Measurements from ENCODE around the gene PTPN20.
"Not testable (repeated sequence)": the region's sequence is repeated elsewhere in the genome, so short reads cannot be mapped to it uniquely, and the experiment has no call there.

Gene PTPN20, protein sequence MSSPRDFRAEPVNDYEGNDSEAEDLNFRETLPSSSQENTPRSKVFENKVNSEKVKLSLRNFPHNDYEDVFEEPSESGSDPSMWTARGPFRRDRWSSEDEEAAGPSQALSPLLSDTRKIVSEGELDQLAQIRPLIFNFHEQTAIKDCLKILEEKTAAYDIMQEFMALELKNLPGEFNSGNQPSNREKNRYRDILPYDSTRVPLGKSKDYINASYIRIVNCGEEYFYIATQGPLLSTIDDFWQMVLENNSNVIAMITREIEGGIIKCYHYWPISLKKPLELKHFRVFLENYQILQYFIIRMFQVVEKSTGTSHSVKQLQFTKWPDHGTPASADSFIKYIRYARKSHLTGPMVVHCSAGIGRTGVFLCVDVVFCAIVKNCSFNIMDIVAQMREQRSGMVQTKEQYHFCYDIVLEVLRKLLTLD

DNA sequence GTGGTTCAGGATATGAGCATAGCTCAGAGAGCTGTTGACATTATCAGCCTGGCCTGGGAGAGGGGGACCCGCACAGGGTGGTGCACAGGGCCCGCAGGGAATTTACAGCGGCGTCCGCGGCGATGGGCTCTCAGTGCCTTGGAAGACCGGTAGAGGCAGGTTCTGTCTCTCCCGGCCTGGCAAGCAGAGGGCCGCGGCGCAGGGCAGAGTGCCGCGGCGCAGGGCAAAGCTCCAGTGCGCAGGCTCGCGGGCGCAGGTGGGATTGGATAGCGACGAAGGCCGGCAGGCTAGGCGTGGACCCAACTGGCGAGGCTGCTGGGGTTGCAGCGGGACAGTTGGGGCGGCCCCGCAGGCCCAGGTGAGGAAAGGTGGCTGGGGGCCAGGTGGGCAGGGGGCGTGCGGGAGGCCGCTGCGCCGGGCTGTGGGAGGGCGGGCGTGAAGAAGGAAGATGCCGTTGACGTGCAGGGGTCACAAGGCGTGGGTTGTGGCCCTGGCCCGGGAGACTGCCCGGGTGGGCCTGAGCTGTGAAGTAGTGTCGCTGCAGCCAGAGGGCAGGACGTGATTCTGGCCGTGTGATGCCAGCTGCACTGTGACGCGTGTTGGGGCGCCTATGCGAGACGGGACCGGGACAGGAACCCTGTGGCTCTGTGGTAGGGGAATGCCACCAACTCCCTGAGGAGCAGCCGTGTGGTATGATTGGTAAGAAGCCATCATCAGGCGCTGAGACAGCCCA, at the start of gene PTPN20:
PTPN20 (plus strand) TSS at position 285 of the 733 bp plus-strand sequence. CDS start 21,072 bp downstream, outside the sequence.
- not testable (repeated sequence) for H3K4me3 ChIP-seq (ENCODE audit: low read depth, low read length)

DNA sequence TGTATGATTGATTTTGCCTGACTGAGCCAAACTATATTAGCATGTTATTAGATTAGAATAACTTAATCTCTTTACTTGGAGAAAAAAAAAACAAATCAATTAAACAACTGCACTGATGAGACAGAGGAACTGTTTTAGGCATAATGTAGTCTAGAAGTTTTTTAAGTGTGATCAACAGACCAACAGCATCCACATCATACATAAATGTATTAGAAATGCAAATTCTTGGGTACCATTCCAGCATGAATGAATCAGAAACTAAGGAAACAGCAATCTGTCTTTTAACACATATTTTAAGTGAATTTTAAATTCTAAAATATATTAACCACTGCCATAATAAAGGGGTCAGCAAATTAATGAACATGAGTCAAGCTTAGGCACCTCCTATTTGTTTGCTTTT, 41.5 kb upstream of the PTPN20 start:
- not testable (repeated sequence) for DNase-seq (ENCODE audit: low read depth); H3K4me3 ChIP-seq (ENCODE audit: low read depth, low read length)

More for the DNA sequence above, at the start of gene PTPN20:
- DNase-seq (ENCODE audit: low read depth): peak; percentile 46

DNA sequence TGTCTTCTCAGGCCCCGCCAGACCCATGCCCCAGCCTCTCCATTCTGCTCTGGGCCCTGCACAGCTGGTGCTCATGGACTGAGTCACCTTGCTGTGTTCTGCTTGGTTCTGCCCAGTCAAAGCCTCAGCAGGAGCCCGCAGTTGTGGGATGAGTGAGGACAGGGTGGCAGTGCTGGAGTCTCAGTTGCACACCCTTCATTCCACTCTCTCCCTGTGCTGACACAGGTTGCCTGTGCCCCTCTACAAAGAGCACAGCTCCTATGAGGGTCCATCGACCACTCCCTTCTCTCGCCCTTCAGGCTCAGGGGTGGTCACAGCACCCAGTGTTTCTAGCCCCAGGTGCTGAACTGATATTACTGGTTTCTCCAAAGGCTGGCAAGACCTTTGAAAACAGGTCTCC, 39.6 kb upstream of the PTPN20 start:
- H3K4me3 ChIP-seq (ENCODE audit: low read depth, low read length); DNase-seq (ENCODE audit: low read depth): not testable (repeated sequence)

DNA sequence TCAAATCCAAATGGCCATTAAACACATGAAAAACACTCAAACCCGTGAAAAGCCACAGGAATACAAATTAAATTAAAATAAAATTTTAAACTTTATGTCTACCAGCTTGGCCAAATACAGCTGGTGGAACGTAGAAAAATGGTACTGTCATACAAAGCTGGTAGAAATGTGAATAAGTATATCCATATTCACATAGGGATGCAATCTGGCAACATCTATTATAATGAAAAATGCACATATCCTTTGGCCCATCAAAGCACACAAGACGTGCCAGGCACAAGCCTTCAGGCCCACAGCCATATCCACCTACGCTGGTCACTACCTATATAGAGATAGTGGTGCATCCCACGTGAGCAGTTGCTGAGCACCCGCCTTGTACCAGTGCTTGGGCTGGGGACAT, 35.9 kb upstream of the PTPN20 start:
- DNase-seq (ENCODE audit: low read depth); H3K4me3 ChIP-seq (ENCODE audit: low read depth, low read length): not testable (repeated sequence)

DNA sequence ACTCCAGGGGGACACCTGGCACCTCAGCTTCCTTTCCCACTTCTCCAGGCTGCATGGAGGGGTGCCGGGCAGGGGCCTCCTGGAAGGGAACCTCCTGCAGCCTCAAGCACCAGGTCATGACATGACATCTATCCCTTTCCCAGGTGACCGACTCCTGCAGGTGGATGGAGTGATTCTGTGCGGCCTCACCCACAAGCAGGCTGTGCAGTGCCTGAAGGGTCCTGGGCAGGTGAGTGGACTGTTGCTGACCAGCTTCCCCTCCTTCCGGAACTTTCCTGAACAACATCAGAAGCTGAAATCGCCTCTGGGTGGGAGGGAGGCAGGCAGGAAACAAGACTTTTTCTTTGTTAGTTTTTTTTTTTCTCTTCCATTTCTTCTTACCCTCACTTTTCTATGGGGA, 34.5 kb upstream of the PTPN20 start:
- not testable (repeated sequence) for H3K4me3 ChIP-seq (ENCODE audit: low read depth, low read length); DNase-seq (ENCODE audit: low read depth)

DNA sequence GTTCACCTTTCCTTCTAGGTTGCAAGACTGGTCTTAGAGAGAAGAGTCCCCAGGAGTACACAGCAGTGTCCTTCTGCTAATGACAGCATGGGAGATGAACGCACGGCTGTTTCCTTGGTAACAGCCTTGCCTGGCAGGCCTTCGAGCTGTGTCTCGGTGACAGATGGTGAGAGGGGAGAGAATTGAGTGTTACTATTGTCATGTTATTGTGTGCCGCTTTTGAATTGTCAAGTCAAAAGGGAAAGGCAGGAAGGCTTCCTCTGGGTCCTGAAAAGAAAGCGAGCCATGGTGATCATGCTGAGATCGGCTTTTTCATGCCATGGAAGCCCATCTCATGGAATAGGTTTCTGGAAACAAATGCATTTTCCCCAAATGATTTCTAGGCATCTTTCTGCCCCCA, 32.5 kb upstream of the PTPN20 start:
- not testable (repeated sequence) for DNase-seq (ENCODE audit: low read depth); H3K4me3 ChIP-seq (ENCODE audit: low read depth, low read length)

DNA sequence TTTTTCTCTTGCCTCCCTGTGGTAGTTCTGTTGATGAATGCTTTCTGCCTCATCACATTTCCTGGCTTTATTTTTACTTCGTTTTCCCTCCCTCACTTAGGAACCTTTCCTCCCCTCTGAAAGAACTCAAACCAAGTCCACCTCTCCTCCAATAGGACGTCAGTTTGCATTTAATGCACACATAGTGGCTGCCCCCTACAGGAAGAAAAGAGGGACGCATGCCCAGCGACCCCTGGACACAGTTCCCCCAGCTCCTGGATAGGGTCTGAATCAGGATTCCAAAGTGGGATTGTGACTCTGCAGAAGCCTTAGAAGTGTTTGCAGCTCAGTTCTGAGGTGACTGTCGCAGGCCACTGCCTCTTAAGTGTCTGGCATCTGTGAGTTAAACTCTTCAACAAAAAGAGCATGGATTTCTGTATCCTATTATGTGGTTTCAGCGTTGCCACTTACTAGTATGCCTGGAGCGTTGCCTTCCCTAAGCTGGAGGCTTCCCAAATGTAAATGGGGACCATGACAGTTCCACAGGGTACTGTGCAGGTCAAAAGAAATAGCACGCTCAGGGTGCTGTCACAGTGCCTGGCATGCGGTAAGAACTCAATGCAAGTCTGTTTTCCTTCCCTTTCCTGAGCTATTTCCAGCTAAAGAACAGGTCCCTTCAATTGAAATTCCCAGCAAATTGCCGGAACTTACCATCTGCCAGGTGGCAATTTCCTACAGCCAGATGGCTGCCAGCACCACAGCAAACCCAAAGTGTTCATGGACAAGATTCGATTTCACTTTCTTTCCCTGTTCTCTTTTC, 20.2 kb upstream of the PTPN20 start:
- not testable (repeated sequence) for H3K4me3 ChIP-seq (ENCODE audit: low read depth, low read length); DNase-seq (ENCODE audit: low read depth)
- TF ChIP-seq, protein P1, sequence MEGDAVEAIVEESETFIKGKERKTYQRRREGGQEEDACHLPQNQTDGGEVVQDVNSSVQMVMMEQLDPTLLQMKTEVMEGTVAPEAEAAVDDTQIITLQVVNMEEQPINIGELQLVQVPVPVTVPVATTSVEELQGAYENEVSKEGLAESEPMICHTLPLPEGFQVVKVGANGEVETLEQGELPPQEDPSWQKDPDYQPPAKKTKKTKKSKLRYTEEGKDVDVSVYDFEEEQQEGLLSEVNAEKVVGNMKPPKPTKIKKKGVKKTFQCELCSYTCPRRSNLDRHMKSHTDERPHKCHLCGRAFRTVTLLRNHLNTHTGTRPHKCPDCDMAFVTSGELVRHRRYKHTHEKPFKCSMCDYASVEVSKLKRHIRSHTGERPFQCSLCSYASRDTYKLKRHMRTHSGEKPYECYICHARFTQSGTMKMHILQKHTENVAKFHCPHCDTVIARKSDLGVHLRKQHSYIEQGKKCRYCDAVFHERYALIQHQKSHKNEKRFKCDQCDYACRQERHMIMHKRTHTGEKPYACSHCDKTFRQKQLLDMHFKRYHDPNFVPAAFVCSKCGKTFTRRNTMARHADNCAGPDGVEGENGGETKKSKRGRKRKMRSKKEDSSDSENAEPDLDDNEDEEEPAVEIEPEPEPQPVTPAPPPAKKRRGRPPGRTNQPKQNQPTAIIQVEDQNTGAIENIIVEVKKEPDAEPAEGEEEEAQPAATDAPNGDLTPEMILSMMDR (IDR thresholded peaks at IDR 0.05; ENCODE audit: insufficient read depth, low read depth, low read length, missing control alignments): peak; percentile 2

DNA sequence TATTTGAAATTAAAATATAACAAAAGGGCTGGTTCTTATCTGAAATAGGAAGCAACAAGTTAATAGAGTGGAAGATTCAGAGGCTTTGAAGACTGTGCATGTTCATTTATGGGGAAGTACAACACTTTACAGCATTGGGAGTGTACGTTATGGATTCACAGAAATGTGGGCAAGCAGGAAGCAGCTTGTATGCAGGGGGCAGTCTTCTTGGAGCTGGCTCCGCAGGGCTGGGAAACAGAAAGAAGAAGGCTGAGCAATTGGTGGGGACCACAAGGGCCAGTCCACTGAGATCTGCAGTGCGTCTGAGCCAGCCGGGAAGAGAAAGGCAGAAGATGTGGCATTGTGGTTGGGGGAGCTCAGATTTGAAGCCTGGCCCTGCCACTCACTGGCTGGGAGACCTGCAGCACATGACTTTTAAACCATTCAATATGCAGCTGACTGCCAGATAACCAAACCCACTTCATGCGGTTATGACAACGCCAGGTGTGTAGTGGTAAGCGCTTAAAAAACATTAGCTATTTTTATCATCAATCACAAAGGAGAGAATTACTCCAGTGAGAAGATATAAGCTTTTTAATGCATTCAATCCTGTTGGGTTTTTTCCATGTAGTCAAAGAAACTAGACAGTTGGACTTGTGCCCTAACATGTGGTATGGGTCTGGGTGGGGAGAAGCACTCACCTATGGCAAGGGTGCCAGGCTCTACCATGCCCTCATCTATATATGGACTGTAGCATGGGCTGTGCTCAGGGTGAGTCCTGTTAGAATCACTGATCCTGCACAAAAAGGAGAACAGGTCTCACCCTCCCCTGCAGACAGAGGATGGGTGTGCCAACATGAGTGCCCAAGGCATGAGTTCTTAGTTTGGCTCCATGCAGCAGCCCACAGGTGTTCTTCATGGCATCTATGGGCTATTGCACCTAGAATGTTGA, 14.2 kb upstream of the PTPN20 start:
- H3K4me3 ChIP-seq (ENCODE audit: low read depth, low read length); DNase-seq (ENCODE audit: low read depth): not testable (repeated sequence)

DNA sequence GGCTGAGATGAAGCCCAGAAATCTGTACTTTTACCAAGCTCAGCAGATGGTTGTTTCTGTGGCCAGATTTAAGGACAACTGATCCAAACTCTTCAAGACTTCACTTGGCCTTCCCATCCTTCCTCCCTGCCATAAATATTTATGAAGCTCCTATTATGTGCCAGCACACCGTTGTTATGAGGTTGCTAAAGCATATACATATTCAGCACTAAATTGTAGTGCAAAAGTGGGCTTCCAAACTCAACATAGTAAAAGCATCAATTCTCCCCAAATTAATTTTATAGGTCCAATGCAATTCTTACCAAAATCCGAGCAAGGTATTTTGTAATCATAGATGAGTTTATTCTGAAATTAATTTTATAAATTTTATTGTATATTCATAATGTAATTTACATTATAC, 10.0 kb upstream of the PTPN20 start:
- DNase-seq (ENCODE audit: low read depth); H3K4me3 ChIP-seq (ENCODE audit: low read depth, low read length): not testable (repeated sequence)

DNA sequence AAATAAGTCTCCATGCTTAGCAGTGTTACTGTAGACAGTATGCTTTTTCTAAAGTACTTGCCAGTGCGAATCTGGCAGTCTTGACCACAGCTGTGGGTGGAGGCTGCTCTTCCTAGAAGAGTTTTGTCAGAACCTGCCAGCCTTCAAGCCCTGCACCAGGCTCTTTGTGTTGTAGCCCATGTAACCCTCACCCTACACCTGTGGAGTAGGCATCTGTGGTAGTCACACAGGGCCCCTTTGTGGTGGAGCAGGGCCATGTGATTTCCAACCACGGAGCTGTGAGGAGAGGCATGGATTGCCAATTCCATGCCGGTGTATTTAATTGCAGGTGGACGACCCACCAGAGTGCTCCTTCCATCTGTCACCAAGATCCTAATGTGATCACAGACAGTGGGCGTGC, 7.4 kb upstream of the PTPN20 start:
- DNase-seq (ENCODE audit: low read depth); H3K4me3 ChIP-seq (ENCODE audit: low read depth, low read length): not testable (repeated sequence)

DNA sequence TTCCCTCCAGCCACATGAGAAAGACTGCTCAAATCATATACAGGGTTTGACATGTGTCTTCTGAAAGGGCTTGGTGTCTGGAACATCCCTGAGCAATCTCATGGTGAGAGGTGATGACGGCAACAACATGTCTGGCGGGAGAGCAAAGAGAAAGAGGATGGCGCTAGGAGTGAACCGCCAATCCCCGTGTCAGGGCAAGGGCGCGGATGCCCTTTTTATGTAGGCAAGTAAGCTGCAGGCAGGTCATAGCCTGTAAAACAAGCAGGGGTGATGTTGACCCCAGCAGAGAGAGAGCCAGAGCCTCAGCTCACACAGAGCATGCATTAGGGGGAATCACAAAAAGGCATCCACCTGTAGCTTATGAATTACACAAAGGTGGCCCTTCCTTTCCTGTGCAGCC, 4.9 kb upstream of the PTPN20 start:
- DNase-seq (ENCODE audit: low read depth); H3K4me3 ChIP-seq (ENCODE audit: low read depth, low read length): not testable (repeated sequence)

DNA sequence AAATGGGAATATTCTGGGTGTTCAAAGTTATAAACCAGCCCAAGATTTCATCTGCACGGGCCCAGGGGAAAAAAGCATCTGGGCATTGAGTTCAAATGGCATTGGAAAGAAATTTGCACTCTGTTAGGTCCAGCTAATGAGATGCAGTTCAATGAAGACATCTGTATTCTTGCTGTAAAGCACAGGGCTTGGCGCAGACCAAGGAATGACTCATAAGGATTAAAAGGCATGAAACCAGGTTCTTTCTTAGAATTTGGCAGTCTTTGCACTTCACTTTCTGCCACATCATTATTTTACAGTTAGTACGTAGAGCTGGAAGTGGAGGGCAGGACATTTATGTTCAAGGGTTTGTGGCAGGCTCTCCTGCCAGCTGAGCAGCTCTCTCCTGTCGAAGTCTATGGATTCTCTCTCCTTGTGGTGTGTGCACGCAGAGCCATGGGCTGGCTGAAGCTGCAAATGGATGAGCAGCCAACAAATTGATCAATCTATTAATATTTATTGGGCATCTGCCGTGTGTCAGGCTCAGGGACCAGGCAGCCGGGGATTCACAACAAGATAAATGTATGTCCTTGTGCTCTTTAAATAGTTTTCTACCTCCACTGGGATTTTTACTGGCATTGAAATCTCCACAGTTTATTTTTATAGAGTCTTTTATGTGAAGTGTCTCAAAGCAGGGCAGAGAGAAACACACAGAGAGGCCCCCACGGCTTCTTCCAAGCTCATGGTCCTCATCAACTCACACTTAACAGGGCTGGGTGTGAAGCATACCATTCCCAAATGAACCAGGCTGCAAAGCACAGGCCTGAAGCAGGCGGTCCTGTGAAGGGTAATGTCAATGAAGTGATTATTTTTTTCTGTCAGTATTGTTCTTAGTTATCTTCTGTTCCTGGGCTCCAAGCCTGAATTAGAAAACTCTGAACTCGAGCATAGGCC, 3.8 kb upstream of the PTPN20 start:
- DNase-seq (ENCODE audit: low read depth); H3K4me3 ChIP-seq (ENCODE audit: low read depth, low read length): not testable (repeated sequence)

DNA sequence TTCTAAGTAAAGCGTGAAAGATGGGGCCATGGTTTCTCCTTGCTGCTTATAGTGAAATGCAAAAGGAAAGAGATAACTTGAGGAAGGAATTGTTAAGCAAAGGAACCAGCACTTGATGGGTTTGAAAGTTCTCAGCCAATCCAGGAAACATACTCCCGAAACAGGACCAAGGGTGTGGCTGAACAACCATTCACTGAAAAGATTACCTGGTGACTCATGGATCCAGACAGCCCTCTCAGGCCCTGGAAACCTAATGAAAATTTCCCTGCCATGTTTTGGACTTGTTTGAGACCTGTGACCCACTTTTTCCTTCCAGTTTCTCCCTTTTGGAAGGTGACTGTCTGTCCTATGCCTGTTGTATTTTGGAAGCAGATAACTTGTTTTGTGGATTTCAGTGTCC, 11.3 kb downstream of the PTPN20 start:
- not testable (repeated sequence) for DNase-seq (ENCODE audit: low read depth); H3K4me3 ChIP-seq (ENCODE audit: low read depth, low read length)

DNA sequence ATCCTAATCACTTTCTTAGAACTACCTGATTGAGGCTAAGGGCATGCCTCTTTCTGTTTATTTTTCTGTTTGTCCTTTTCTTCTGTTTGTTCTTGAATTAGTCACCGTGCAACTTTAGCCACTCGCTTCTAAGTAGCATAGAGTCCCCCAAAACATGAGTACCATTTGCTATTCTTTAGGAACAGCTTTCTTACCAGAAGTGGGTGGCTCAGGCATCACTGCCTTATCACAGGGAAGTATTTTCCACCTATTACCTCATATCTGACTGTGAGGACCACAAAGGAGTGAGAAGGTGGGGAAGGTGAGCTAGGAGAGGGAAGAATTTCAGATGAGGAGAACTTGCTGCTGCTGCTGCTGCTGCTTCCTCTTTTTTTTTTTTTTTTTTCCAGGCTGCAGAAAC, 13.9 kb downstream of the PTPN20 start:
- DNase-seq (ENCODE audit: low read depth); H3K4me3 ChIP-seq (ENCODE audit: low read depth, low read length): not testable (repeated sequence)

DNA sequence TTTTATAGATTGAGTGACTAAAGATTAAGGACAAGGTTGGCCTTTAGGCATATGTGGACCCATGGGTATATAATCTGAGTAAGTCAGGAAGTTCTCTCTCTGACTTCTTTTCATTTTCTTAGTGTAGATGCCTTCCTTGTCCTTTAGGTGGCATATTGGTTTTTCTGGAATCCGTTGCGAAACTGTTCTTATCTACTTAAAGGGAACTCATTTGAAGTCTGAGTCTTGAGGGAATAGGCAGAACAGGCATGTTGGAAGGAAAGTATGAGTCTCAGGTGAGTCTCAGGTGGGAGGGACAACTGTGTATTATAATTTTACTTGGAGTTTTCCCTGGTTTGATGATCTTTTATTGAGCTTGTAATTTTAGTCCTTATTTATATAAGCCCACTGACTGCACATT, 14.6 kb downstream of the PTPN20 start:
- not testable (repeated sequence) for DNase-seq (ENCODE audit: low read depth); H3K4me3 ChIP-seq (ENCODE audit: low read depth, low read length)

DNA sequence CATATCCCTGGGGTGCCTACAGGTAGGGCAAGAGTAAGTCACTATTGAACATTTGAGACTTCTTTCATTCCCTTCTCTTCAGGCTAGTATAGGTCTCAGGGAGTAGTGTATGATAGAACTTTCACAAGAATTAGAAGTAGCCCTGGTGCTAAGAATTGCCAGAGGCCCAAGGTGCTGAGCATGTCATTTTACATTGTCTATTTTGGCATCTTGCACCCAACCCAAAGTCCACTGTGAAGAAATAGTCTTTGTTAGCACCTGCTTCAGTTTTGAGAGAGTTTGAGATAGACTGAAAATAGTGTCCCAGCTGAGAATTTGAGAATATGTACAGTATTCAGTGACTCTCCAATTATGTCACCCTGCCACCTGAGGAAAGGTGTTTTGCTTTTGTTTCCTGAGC, 17.6 kb downstream of the PTPN20 start:
- DNase-seq (ENCODE audit: low read depth); H3K4me3 ChIP-seq (ENCODE audit: low read depth, low read length): not testable (repeated sequence)

Measured in GM12865 (cell line).